ENCODE measurements around the gene FXYD6. TPM values are rescaled to one million over a fixed set of nuclear protein-coding genes. Genes with fewer than 3 reads are reported as not detected.
"Not testable (repeated sequence)": the region's sequence is repeated elsewhere in the genome, so short reads cannot be mapped to it uniquely, and the experiment has no call there.

The FXYD6 gene
- total RNA-seq, 1 donor from 2014 or later: 141 TPM

- intact Hi-C loops (cut with DNase I): no loop called here
- ATAC-seq: no peak
- no peak for DNase-seq (ENCODE audit: low spot score)
These were observed 2.1 kb downstream of the FXYD6 start for GRCh38 chr11:117874253-117874909.

- DNase-seq (ENCODE audit: low spot score) (no peak), ATAC-seq (no peak)
- intact Hi-C loops (cut with DNase I): no loop called here
These were observed 2.7 kb downstream of the FXYD6 start for GRCh38 chr11:117873828-117874125.

GRCh38 chr11:117872975-117873827 lies 3.3 kb downstream of the FXYD6 start:
- intact Hi-C loops (cut with DNase I): no loop called here
- DNase-seq (ENCODE audit: low spot score): no peak
- no peak for ATAC-seq

- intact Hi-C loops (cut with DNase I): no loop called here
- DNase-seq (ENCODE audit: low spot score): no peak
- peak; percentile 30 for ATAC-seq
These were observed 4.0 kb downstream of the FXYD6 start for GRCh38 chr11:117872420-117872961.

- no peak for ATAC-seq
- no peak for DNase-seq (ENCODE audit: low spot score)
- intact Hi-C loops (cut with DNase I): no loop called here
These were observed 4.7 kb downstream of the FXYD6 start for GRCh38 chr11:117871784-117872183.

GRCh38 chr11:117871160-117871559 lies 5.3 kb downstream of the FXYD6 start:
- no peak for ATAC-seq
- DNase-seq (ENCODE audit: low spot score): no peak
- intact Hi-C loops (cut with DNase I): no loop called here

- intact Hi-C loops (cut with DNase I): no loop called here
- ATAC-seq (peak; percentile 65), DNase-seq (ENCODE audit: low spot score) (no peak)
These were observed 6.1 kb downstream of the FXYD6 start for GRCh38 chr11:117870103-117870952.

GRCh38 chr11:117869604-117870003 lies 6.9 kb downstream of the FXYD6 start:
- DNase-seq (ENCODE audit: low spot score): no peak
- intact Hi-C loops (cut with DNase I): no loop called here
- ATAC-seq: peak; percentile 16

- DNase-seq (ENCODE audit: low spot score): no peak
- ATAC-seq: no peak
- intact Hi-C loops (cut with DNase I): no loop called here
These were observed 7.5 kb downstream of the FXYD6 start for GRCh38 chr11:117868815-117869561.

- intact Hi-C loops (cut with DNase I): no loop called here
- ATAC-seq (no peak), DNase-seq (ENCODE audit: low spot score) (no peak)
These were observed 8.4 kb downstream of the FXYD6 start for GRCh38 chr11:117868088-117868487.

- intact Hi-C loops (cut with DNase I): no loop called here
- no peak for DNase-seq (ENCODE audit: low spot score)
- ATAC-seq: no peak
These were observed 9.9 kb downstream of the FXYD6 start for GRCh38 chr11:117866526-117866925.

- ATAC-seq; DNase-seq (ENCODE audit: low spot score); intact Hi-C loops (cut with DNase I): not testable (repeated sequence)
These were observed 10.9 kb downstream of the FXYD6 start for GRCh38 chr11:117865546-117865945.

GRCh38 chr11:117863383-117863782 lies 13.1 kb downstream of the FXYD6 start:
- intact Hi-C loops (cut with DNase I): no loop called here
- no peak for ATAC-seq
- no peak for DNase-seq (ENCODE audit: low spot score)

GRCh38 chr11:117862753-117863152 lies 13.7 kb downstream of the FXYD6 start:
- DNase-seq (ENCODE audit: low spot score) (no peak), ATAC-seq (no peak)
- intact Hi-C loops (cut with DNase I): no loop called here

- ATAC-seq (peak; percentile 60), DNase-seq (ENCODE audit: low spot score) (no peak)
- intact Hi-C loops (cut with DNase I): no loop called here
These were observed 14.3 kb downstream of the FXYD6 start for GRCh38 chr11:117862019-117862725.

- ATAC-seq (peak; percentile 62), DNase-seq (ENCODE audit: low spot score) (no peak)
- intact Hi-C loops (cut with DNase I): no loop called here
These were observed 15.1 kb downstream of the FXYD6 start for GRCh38 chr11:117861151-117862018.

GRCh38 chr11:117860139-117860538 lies 16.3 kb downstream of the FXYD6 start:
- DNase-seq (ENCODE audit: low spot score) (no peak), ATAC-seq (no peak)
- intact Hi-C loops (cut with DNase I): no loop called here

All from sciatic nerve (tissue), 2 donors.